DOHH2 (cell line): Measurements from ENCODE around the gene BBS5.

Experiments used
- EZH2phosphoT487 ChIP-seq: fragments of 200-600 bp; sonication (generic); IDR thresholded peaks from 2 replicates; pipeline ENCODE4 v1.6.1; 2017; ENCODE audit warnings: borderline replicate concordance, mild to moderate bottlenecking, antibody characterized with exemption, low read length, moderate library complexity, mixed read lengths
- TF ChIP-seq, protein P1 (sequence below): fragments of 200-600 bp; sonication (generic); IDR thresholded peaks from one replicate; pipeline ENCODE4 v1.5.1; 2014; ENCODE audit warnings: antibody characterized with exemption, mild to moderate bottlenecking, low read depth, low read length; ENCODE audit not compliant: poor library complexity, severe bottlenecking

DNA sequence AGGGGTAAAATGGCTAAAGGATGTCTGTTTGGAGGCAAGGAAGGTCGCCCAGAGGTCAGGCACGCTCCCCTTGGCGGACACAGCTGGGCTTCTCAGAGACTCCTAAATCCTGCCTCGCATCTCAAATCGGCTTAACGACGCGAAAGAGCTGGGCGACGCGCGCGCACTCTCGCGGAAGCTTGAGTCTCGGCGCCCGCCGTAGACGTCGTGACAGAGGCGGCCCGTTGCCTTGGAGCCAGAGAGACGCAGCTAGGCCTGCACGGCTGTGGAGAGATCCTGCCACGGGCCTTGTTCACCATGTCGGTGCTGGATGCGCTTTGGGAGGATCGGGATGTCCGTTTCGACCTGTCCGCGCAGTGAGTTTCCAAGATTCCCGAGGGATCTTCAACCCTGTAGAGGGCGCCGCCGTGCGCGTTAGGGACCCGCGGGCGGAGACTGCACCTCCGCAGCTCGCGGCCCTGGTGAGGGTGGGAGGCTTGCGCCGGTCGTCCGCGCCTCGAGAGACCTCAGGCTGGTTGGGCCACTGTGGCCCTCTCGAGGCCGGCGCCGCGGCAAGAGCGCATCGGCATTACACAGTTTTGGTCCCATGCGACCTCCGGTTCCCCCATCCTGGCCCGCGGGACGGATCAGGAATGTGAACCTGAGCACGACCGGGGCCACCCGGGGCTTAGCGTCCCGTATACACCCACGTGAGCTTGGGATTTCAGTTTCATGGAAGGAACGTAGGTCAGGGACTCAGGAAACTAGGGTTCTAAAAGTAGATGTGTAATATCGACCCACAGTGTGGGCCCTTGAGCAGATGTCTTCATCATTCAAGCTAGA lies at the start of gene BBS5:
- TF ChIP-seq, protein P1, sequence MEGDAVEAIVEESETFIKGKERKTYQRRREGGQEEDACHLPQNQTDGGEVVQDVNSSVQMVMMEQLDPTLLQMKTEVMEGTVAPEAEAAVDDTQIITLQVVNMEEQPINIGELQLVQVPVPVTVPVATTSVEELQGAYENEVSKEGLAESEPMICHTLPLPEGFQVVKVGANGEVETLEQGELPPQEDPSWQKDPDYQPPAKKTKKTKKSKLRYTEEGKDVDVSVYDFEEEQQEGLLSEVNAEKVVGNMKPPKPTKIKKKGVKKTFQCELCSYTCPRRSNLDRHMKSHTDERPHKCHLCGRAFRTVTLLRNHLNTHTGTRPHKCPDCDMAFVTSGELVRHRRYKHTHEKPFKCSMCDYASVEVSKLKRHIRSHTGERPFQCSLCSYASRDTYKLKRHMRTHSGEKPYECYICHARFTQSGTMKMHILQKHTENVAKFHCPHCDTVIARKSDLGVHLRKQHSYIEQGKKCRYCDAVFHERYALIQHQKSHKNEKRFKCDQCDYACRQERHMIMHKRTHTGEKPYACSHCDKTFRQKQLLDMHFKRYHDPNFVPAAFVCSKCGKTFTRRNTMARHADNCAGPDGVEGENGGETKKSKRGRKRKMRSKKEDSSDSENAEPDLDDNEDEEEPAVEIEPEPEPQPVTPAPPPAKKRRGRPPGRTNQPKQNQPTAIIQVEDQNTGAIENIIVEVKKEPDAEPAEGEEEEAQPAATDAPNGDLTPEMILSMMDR: peak; percentile 71
- TF ChIP-seq EZH2phosphoT487: no peak
